ENCODE results near the gene QPCTL. TPM values are rescaled to one million over a fixed set of nuclear protein-coding genes. Genes with fewer than 3 reads are reported as not detected.

The QPCTL gene
- total RNA-seq, 2 donors from 2014 or later: 11.0 to 15.9 TPM

DNA sequence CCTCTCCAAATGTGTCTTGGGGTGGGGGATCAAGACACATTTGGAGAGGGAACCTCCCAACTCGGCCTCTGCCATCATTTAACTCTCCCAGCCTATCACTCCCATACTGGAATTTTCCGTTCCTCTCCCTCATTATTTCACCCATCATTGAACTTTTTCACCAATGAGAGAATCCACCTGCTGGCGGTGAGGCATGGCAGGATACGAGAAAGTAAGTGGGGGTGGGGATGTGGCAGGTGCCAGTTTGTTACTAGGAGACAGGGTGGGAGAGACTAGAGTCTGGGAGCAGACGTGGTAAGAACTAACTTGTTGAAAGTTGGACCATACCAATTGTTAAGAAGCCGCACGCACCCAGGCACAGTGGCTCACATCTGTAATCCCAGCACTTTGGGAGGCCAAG, 17.5 kb upstream of the QPCTL start:
- no peaks in the 10 kb centered on the region for H3K9me3 Mint-ChIP-seq
- H3K27ac Mint-ChIP-seq: no peak overlapping the region
- Histone ChIP-seq H3K27me3 (ENCODE audit: control insufficient read depth, insufficient read depth, low read length, poor library complexity, severe bottlenecking) (no peaks in the 10 kb centered on the region), H3K9ac (ENCODE audit: extremely low read depth, low read length, poor library complexity, severe bottlenecking) (no peak overlapping the region), H3K4me3 (ENCODE audit: low read length) (no peak overlapping the region), H3K9me3 (ENCODE audit: control insufficient read depth, low read length) (no peaks in the 10 kb centered on the region), H3K36me3 (ENCODE audit: control insufficient read depth, insufficient read depth, low read length) (no peaks in the 10 kb centered on the region), H3K4me1 (ENCODE audit: control insufficient read depth, insufficient read depth, low read length) (no peaks in the 10 kb centered on the region), H3K27ac (ENCODE audit: low read depth, low read length) (no peak overlapping the region)
- TF ChIP-seq, protein P1, sequence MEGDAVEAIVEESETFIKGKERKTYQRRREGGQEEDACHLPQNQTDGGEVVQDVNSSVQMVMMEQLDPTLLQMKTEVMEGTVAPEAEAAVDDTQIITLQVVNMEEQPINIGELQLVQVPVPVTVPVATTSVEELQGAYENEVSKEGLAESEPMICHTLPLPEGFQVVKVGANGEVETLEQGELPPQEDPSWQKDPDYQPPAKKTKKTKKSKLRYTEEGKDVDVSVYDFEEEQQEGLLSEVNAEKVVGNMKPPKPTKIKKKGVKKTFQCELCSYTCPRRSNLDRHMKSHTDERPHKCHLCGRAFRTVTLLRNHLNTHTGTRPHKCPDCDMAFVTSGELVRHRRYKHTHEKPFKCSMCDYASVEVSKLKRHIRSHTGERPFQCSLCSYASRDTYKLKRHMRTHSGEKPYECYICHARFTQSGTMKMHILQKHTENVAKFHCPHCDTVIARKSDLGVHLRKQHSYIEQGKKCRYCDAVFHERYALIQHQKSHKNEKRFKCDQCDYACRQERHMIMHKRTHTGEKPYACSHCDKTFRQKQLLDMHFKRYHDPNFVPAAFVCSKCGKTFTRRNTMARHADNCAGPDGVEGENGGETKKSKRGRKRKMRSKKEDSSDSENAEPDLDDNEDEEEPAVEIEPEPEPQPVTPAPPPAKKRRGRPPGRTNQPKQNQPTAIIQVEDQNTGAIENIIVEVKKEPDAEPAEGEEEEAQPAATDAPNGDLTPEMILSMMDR (conservative IDR thresholded peaks at IDR 0.05): no peak
- H3K4me3 Mint-ChIP-seq: no peak overlapping the region
- no peak for DNase-seq
- H3K36me3 Mint-ChIP-seq (ENCODE audit: low read depth): no peaks in the 10 kb centered on the region
- H3K4me1 Mint-ChIP-seq: no peaks in the 10 kb centered on the region
- WGBS, 2 experiments (ENCODE audit: insufficient coverage in 1 of 2, insufficient read length in 1 of 2): 87 to 92% methylated on average over 4 to 7 of the region's 7 CpGs
- H3K27me3 Mint-ChIP-seq (ENCODE audit: insufficient read depth): peaks cover 67% of the 10 kb centered on the region

DNA sequence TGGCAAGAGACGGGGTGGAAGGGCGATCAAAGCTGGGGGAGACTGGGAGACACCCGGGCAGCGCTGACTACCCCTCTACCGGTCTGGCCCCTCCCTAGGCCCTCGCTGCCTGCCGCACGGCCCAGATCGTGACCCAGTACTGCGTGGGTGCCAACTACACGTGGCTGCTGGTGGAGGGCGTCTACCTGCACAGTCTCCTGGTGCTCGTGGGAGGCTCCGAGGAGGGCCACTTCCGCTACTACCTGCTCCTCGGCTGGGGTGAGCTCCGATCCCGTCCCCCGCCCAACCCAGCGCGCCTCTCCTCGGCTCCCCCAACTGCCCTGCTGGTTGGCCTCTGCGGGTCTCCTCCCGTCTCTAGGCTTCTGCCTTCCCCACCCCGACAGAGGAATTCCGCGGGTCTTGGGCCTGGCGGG, 15.6 kb upstream of the QPCTL start:
- TF ChIP-seq, protein P1 (conservative IDR thresholded peaks at IDR 0.05): no peak
- 3 to 21% methylated on average over 6 to 28 of the region's 28 CpGs for WGBS, 2 experiments (ENCODE audit: insufficient coverage in 1 of 2, insufficient read length in 1 of 2)

DNA sequence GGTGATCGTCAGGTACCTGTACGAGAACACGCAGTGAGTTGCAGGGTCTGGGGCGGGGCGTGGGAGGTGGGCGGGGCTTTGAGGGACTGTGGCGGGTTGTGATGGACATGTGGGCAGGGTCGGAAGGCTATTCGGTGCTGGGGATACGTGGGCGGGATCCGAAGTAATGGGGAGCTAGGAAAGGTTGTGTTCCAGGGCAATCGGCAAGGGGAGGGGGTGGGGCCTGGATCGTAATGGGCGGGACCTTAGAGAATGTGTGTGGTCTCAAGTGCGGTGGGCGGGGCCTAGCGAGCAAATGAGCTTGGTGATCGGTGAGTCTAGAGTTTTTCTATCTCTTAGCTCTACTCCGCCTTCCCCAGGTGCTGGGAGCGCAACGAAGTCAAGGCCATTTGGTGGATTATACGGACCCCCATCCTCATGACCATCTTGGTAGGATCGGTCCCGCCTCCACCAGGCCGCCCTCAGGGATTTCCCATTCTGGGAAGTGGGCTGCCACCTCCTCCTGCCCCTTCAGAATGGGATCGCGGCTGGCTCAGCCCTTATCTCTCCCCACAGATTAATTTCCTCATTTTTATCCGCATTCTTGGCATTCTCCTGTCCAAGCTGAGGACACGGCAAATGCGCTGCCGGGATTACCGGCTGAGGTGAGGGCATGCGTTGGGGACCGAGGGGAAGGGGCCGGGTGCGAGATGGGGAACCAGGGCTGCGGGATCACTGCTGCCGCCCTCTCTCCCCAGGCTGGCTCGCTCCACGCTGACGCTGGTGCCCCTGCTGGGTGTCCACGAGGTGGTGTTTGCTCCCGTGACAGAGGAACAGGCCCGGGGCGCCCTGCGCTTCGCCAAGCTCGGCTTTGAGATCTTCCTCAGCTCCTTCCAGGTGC, 14.9 kb upstream of the QPCTL start:
- H3K4me3 ChIP-seq (ENCODE audit: low read length): peak overlapping the region; percentile 79
- Mint-ChIP-seq H3K9me3 (no peaks in the 10 kb centered on the region), H3K27ac (peak overlapping the region; percentile 80), H3K27me3 (ENCODE audit: insufficient read depth) (peaks cover 55% of the 10 kb centered on the region), H3K4me1 (no peaks in the 10 kb centered on the region), H3K36me3 (ENCODE audit: low read depth) (no peaks in the 10 kb centered on the region), H3K4me3 (peak overlapping the region; percentile 62)
- H3K27ac ChIP-seq (ENCODE audit: low read depth, low read length): no peak overlapping the region
- H3K9me3 ChIP-seq (ENCODE audit: control insufficient read depth, low read length): no peaks in the 10 kb centered on the region
- no peaks in the 10 kb centered on the region for H3K36me3 ChIP-seq (ENCODE audit: control insufficient read depth, insufficient read depth, low read length)
- H3K9ac ChIP-seq (ENCODE audit: extremely low read depth, low read length, poor library complexity, severe bottlenecking): peak overlapping the region; percentile 42
- H3K27me3 ChIP-seq (ENCODE audit: control insufficient read depth, insufficient read depth, low read length, poor library complexity, severe bottlenecking): no peaks in the 10 kb centered on the region
- TF ChIP-seq, protein P1 (conservative IDR thresholded peaks at IDR 0.05): peak; percentile 54
- WGBS, 2 experiments (ENCODE audit: insufficient coverage in 1 of 2, insufficient read length in 1 of 2): 9 to 11% methylated on average over 31 to 48 of the region's 49 CpGs
- peak; percentile 100 for DNase-seq
- no peaks in the 10 kb centered on the region for H3K4me1 ChIP-seq (ENCODE audit: control insufficient read depth, insufficient read depth, low read length)

More for the DNA sequence above, 15.6 kb upstream of the QPCTL start:
- Histone ChIP-seq H3K9me3 (ENCODE audit: control insufficient read depth, low read length) (no peaks in the 10 kb centered on the region), H3K9ac (ENCODE audit: extremely low read depth, low read length, poor library complexity, severe bottlenecking) (no peak overlapping the region), H3K27ac (ENCODE audit: low read depth, low read length) (no peak overlapping the region), H3K36me3 (ENCODE audit: control insufficient read depth, insufficient read depth, low read length) (no peaks in the 10 kb centered on the region), H3K4me1 (ENCODE audit: control insufficient read depth, insufficient read depth, low read length) (no peaks in the 10 kb centered on the region), H3K27me3 (ENCODE audit: control insufficient read depth, insufficient read depth, low read length, poor library complexity, severe bottlenecking) (no peaks in the 10 kb centered on the region), H3K4me3 (ENCODE audit: low read length) (peak overlapping the region; percentile 79)
- H3K4me1 Mint-ChIP-seq: no peaks in the 10 kb centered on the region
- H3K4me3 Mint-ChIP-seq: peak overlapping the region; percentile 62
- peaks cover 56% of the 10 kb centered on the region for H3K27me3 Mint-ChIP-seq (ENCODE audit: insufficient read depth)
- H3K27ac Mint-ChIP-seq: no peak overlapping the region
- no peaks in the 10 kb centered on the region for H3K36me3 Mint-ChIP-seq (ENCODE audit: low read depth)
- no peak for DNase-seq
- H3K9me3 Mint-ChIP-seq: no peaks in the 10 kb centered on the region

Measured in endodermal cell (in vitro differentiated cells).